ENCODE results near the gene CTH. TPM values are rescaled to one million over a fixed set of nuclear protein-coding genes. Genes with fewer than 3 reads are reported as not detected.
A peak's percentile ranks its signal among the peaks of the same experiment; 100 is the strongest.
"Not testable (repeated sequence)": the region's sequence is repeated elsewhere in the genome, so short reads cannot be mapped to it uniquely, and the experiment has no call there.

The CTH gene
- total RNA-seq, 1 donor: 4.7 TPM

- no peak for TF ChIP-seq CTCF (IDR thresholded peaks at IDR 0.05; ENCODE audit: insufficient read depth, low read depth, low read length)
- H3K4me3 ChIP-seq (ENCODE audit: low read depth, low read length): no peak overlapping the region
- no peak for DNase-seq (ENCODE audit: low read depth)
Measured at GRCh38 chr1:70409136-70409535, 1.9 kb upstream of the CTH start.

- DNase-seq (ENCODE audit: low read depth): no peak
- TF ChIP-seq CTCF (IDR thresholded peaks at IDR 0.05; ENCODE audit: insufficient read depth, low read depth, low read length): no peak
- H3K4me3 ChIP-seq (ENCODE audit: low read depth, low read length): peak overlapping the region; percentile 94
Measured at GRCh38 chr1:70411360-70411844, 334 bp downstream of the CTH start.

GRCh38 chr1:70415882-70416281, 4.8 kb downstream of the CTH start:
- TF ChIP-seq CTCF (IDR thresholded peaks at IDR 0.05; ENCODE audit: insufficient read depth, low read depth, low read length): no peak
- DNase-seq (ENCODE audit: low read depth): no peak
- no peak overlapping the region for H3K4me3 ChIP-seq (ENCODE audit: low read depth, low read length)

DNA sequence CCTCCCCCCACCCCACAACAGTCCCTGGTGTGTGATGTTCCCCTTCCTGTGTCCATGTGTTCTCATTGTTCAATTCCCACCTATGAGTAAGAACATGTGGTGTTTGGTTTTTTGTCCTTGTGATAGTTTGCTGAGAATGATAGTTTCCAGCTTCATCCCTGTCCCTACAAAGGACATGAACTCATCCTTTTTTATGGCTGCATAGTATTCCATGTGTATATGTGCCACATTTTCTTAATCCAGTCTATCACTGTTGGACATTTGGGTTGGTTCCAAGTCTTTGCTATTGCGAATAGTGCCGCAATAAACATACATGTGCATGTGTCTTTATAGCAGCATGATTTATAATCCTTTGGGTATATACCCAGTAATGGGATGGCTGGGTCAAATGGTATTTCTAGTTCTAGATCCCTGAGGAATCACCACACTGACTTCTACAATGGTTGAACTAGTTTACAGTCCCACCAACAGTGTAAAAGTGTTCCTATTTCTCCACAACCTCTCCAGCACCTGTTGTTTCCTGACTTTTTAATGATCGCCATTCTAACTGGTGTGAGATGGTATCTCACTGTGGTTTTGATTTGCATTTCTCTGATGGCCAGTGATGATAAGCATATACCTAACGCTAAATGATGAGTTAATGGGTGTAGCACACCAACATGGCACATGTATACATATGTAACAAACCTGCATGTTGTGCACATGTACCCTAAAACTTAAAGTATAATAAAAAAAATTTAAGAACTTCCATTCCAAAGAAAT, 8.1 kb downstream of the CTH start:
- not testable (repeated sequence) for DNase-seq (ENCODE audit: low read depth); H3K4me3 ChIP-seq (ENCODE audit: low read depth, low read length)

GRCh38 chr1:70420320-70420719, 9.3 kb downstream of the CTH start:
- no peak for TF ChIP-seq CTCF (IDR thresholded peaks at IDR 0.05; ENCODE audit: insufficient read depth, low read depth, low read length)
- no peak for DNase-seq (ENCODE audit: low read depth)
- no peak overlapping the region for H3K4me3 ChIP-seq (ENCODE audit: low read depth, low read length)

DNA sequence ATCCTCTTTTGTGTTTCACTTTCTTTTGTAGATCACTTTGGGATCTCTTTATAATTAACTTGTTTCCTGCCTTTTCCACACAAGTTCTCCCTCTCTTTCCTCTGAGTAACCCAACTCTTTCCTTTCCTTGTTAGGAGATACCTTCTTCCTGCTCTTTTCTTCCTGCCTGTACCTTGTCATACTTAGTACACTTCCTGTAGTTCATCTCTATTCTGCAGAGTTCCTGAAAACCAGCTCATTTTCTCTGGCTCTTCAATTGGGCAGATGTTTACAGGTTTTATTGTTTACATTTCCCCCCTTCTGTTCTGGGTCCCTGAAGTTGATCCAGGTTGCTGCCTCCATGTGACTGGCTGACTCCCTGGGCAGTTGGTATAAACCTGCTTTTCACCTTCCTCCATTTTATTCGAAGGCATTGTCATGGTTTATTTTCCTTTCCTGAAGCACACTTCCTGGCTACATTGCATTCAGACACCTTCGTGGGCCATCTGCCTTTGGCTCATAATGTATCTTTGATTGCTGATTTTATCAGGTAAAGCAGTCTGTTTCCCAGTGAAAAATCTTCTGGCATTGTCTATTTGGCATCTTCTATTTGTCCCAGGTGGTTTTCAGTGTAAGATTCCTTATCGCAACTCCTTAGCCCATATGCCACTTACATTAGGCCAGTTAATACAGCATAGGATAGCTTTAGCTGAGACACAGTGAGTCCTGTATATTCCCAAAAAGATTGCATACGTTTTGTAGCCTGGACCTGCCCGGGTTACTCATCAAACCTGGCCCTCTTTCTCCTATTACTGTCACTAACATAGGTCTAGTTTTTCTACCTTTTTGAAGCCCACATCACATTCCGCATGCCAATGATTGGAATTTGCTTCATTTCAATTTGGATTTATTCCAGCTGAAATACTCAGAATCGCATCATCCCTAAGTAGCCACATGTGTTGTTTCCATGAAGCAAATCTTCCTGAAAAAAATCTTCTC, 15.4 kb downstream of the CTH start:
- no peak for TF ChIP-seq CTCF (IDR thresholded peaks at IDR 0.05; ENCODE audit: insufficient read depth, low read depth, low read length)
- no peak for DNase-seq (ENCODE audit: low read depth)
- H3K4me3 ChIP-seq (ENCODE audit: low read depth, low read length): no peak overlapping the region

DNA sequence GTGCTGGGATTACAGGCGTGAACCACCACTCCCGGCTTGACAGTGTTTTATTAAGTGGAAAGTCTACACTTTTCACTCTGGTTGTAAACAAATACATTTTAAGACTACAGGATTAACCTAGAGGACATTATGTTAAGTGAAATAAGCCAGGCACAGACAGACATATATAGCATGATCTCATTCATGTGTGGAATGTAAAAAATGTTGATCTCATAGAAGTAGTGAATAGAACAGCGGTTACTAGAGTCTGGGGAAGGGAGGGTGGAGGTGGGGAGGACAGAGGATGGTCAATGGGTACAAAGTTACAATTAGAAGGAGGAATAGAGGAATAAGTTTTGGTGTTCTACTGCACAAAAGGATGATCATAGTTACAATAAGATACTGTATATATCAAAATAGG, 16.9 kb downstream of the CTH start:
- no peak overlapping the region for H3K4me3 ChIP-seq (ENCODE audit: low read depth, low read length)
- no peak for TF ChIP-seq CTCF (IDR thresholded peaks at IDR 0.05; ENCODE audit: insufficient read depth, low read depth, low read length)
- peak; percentile 75 for DNase-seq (ENCODE audit: low read depth)

All from fibroblast of villous mesenchyme (primary cell).